ENCODE data around the gene PKDREJ. TPM values are rescaled to one million over a fixed set of nuclear protein-coding genes. Genes with fewer than 3 reads are reported as not detected.

The PKDREJ gene
- total RNA-seq, 1 donor from 2014 or later: 0.05 TPM

DNA sequence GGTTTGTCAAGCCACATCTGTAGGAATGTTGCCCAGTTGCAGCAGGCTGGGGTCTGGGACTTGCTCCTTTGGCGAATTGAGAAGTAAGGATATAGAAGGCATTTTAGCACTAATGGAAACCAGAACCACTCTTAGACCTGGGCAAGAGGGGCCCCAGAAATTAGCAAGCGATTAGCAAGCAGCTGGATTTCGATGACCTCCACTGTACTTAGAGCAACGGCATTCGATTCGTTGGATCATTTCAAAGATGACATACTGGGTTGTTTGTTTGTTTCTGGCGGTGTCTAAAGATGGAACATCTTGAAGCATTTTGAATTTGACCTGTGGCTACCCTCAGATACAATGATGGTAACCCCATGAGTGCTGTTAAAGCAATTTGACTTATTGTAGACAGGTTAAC lies 11.9 kb downstream of the PKDREJ start:
- H3K4me3 Mint-ChIP-seq: peak overlapping the region; percentile 85
- peak overlapping the region; percentile 62 for H3K27ac Mint-ChIP-seq
- peaks cover 8% of the 10 kb centered on the region for H3K27me3 Mint-ChIP-seq
- H3K36me3 Mint-ChIP-seq: no peaks in the 10 kb centered on the region
- H3K4me1 Mint-ChIP-seq (ENCODE audit: unreplicated experiment): peaks cover 11% of the 10 kb centered on the region
- H3K9me3 Mint-ChIP-seq: peaks cover 6% of the 10 kb centered on the region
- TF ChIP-seq, protein P1, sequence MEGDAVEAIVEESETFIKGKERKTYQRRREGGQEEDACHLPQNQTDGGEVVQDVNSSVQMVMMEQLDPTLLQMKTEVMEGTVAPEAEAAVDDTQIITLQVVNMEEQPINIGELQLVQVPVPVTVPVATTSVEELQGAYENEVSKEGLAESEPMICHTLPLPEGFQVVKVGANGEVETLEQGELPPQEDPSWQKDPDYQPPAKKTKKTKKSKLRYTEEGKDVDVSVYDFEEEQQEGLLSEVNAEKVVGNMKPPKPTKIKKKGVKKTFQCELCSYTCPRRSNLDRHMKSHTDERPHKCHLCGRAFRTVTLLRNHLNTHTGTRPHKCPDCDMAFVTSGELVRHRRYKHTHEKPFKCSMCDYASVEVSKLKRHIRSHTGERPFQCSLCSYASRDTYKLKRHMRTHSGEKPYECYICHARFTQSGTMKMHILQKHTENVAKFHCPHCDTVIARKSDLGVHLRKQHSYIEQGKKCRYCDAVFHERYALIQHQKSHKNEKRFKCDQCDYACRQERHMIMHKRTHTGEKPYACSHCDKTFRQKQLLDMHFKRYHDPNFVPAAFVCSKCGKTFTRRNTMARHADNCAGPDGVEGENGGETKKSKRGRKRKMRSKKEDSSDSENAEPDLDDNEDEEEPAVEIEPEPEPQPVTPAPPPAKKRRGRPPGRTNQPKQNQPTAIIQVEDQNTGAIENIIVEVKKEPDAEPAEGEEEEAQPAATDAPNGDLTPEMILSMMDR (conservative IDR thresholded peaks at IDR 0.05): no peak
- no peak for DNase-seq (ENCODE audit: extremely low spot score, unreplicated experiment)

DNA sequence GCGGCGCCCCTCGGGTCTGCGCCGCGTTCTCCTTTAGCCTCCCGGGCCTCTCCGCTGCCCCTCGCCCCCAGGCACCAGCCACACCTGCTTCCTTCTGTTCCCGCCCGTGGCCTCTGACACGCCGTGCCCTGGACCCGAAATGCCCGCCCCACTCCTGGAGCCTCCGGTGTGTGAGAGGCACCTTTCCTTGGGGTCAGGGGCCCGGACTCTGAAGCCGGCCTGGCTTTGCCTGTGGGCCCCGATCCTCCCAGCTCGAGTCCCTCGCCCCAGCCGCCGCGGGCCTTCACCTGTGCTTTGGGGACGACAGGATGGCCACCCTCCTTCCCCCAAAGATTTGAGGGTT lies 12.4 kb downstream of the PKDREJ start:
- no peak for DNase-seq (ENCODE audit: extremely low spot score, unreplicated experiment)
- Mint-ChIP-seq H3K4me3 (peak overlapping the region; percentile 85), H3K27me3 (peaks cover 7% of the 10 kb centered on the region), H3K4me1 (ENCODE audit: unreplicated experiment) (peaks cover 11% of the 10 kb centered on the region), H3K27ac (peak overlapping the region; percentile 62), H3K9me3 (peaks cover 6% of the 10 kb centered on the region), H3K36me3 (no peaks in the 10 kb centered on the region)
- TF ChIP-seq, protein P1 (conservative IDR thresholded peaks at IDR 0.05): no peak

DNA sequence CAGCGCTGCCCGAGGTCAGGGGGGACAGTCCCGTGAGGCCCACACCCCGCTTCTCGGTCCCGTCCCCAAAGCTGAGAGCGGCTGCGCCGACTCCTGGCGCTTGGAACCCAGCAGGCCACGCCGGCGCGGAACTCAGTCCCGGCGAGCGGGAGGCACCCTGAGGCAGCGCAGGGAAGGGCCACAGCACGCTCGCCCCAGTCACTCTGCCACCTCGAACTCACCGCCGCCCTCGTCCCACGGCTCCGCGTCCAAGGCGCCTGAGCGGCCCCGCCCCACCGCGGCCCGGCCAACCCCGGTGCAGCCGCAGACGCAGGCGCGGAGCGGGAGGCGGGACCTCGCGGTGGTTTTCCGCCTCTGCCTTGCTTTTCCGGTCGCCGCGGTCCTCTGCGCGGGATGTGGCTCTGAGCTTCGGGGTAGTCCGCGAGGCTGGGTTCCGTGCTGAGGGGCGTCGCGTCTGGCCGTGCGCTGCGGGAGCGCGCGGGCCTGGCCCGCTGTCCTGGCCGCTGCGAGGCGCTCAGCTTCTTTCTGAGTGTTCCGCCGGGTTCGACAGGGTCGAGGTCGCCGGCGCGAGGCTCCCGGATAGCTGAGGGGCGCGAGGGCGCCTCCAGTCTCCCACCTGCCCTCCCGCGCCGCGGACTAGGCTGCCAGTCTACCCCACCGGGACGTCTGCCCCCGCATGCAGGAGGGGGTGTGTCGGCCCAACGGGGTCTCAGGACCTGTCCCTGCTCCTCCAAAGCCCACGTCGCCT lies 12.9 kb downstream of the PKDREJ start, which contains the start of gene CDPF1:
Gene CDPF1, minus strand, starts transcription at position 259 of the 748 bp plus-strand sequence. CDS start 2,009 bp downstream, outside the sequence.
- Mint-ChIP-seq H3K27me3 (peaks cover 4% of the 10 kb centered on the region), H3K4me3 (peak within 1 kb of the TSS; percentile 85), H3K36me3 (no peaks in the 10 kb centered on the region), H3K27ac (peak within 1 kb of the TSS; percentile 62), H3K4me1 (ENCODE audit: unreplicated experiment) (peaks cover 11% of the 10 kb centered on the region), H3K9me3 (peaks cover 6% of the 10 kb centered on the region)
- TF ChIP-seq, protein P1 (conservative IDR thresholded peaks at IDR 0.05): no peak
- peak; percentile 89 for DNase-seq (ENCODE audit: extremely low spot score, unreplicated experiment)

DNA sequence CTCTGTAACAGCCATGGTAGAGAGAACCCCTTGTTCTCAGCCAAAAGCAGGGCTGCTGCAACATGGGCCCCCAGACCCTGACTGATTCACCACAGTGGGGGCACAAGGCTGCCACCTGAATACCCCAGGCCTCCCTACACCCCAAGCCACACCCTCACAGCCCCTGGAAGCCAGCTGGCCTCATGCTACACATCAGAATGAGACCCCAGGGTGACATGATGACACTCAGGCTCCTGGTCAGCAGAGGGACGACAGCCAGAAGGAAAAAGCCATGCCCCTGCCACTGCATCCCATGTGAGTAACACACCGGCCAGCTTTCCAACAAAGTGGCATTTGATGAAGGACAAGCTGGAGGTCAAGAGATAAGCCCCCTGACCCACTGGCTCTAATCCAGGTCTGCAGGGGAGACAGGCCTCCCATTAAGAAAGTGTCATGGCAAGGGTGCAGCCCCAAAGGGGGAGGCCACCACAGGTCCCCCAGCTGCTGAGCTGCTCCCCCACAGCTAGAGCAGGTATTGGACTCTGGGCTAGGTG lies 15.6 kb downstream of the PKDREJ start:
- Mint-ChIP-seq H3K9me3 (peaks cover 6% of the 10 kb centered on the region), H3K4me1 (ENCODE audit: unreplicated experiment) (peaks cover 11% of the 10 kb centered on the region), H3K36me3 (no peaks in the 10 kb centered on the region), H3K27me3 (peaks cover 4% of the 10 kb centered on the region), H3K27ac (no peak overlapping the region), H3K4me3 (no peak overlapping the region)
- DNase-seq (ENCODE audit: extremely low spot score, unreplicated experiment): no peak
- TF ChIP-seq, protein P1 (conservative IDR thresholded peaks at IDR 0.05): no peak

DNA sequence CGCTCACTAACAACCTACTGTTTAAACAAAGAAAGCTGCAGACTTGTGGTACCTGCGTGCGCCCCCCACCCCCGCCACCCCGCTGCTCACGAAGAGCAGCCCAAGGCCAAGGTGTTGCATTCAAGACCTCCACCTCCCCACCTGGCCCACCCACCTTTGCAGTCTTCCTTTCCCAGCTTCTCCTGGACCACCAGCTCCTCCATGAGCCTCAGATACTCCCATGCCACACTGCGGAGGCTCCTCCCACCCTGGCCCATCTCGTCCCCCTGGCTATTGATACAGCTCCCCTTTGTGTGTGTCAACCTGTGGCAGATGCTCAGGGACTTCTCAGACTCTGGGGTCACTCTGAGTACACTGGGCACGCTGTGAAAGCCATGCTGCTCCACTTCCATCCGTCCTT lies 17.0 kb downstream of the PKDREJ start:
- peaks cover 5% of the 10 kb centered on the region for H3K4me1 Mint-ChIP-seq (ENCODE audit: unreplicated experiment)
- peaks cover 2% of the 10 kb centered on the region for H3K36me3 Mint-ChIP-seq
- H3K27me3 Mint-ChIP-seq: no peaks in the 10 kb centered on the region
- no peak overlapping the region for H3K27ac Mint-ChIP-seq
- TF ChIP-seq, protein P1 (conservative IDR thresholded peaks at IDR 0.05): no peak
- DNase-seq (ENCODE audit: extremely low spot score, unreplicated experiment): no peak
- no peaks in the 10 kb centered on the region for H3K9me3 Mint-ChIP-seq
- H3K4me3 Mint-ChIP-seq: no peak overlapping the region
